BLaER1 (cell line): Measurements from ENCODE around the gene CERS1.

Experiments used
- H3K27ac ChIP-seq: shearing (Covaris generic); formaldehyde crosslinking; 2 replicates; pipeline ENCODE4 v1.8.1; 2022
- H3K27me3 ChIP-seq: shearing (Covaris generic); formaldehyde crosslinking; 2 replicates; pipeline ENCODE4 v1.8.1; 2022
- H3K36me3 ChIP-seq: shearing (Covaris generic); formaldehyde crosslinking; 2 replicates; pipeline ENCODE4 v1.8.1; 2022
- H3K4me1 ChIP-seq: shearing (Covaris generic); formaldehyde crosslinking; 2 replicates; pipeline ENCODE4 v1.8.1; 2022
- H3K4me2 ChIP-seq: shearing (Covaris generic); formaldehyde crosslinking; 2 replicates; pipeline ENCODE4 v1.8.1; 2022
- H3K4me3 ChIP-seq: shearing (Covaris generic); formaldehyde crosslinking; 2 replicates; pipeline ENCODE4 v1.8.1; 2022
- H3K9ac ChIP-seq: shearing (Covaris generic); formaldehyde crosslinking; 2 replicates; pipeline ENCODE4 v1.8.1; 2022
- H3K9me3 ChIP-seq: shearing (Covaris generic); formaldehyde crosslinking; 2 replicates; pipeline ENCODE4 v1.8.1; 2022
- H4K20me1 ChIP-seq: shearing (Covaris generic); formaldehyde crosslinking; 2 replicates; pipeline ENCODE4 v1.8.1; 2022
- Cebpa-rat ChIP-seq: shearing (Covaris generic); IDR thresholded peaks from 2 replicates; pipeline ENCODE4 v1.8.1; 2022

The CERS1 gene, protein sequence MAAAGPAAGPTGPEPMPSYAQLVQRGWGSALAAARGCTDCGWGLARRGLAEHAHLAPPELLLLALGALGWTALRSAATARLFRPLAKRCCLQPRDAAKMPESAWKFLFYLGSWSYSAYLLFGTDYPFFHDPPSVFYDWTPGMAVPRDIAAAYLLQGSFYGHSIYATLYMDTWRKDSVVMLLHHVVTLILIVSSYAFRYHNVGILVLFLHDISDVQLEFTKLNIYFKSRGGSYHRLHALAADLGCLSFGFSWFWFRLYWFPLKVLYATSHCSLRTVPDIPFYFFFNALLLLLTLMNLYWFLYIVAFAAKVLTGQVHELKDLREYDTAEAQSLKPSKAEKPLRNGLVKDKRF

DNA sequence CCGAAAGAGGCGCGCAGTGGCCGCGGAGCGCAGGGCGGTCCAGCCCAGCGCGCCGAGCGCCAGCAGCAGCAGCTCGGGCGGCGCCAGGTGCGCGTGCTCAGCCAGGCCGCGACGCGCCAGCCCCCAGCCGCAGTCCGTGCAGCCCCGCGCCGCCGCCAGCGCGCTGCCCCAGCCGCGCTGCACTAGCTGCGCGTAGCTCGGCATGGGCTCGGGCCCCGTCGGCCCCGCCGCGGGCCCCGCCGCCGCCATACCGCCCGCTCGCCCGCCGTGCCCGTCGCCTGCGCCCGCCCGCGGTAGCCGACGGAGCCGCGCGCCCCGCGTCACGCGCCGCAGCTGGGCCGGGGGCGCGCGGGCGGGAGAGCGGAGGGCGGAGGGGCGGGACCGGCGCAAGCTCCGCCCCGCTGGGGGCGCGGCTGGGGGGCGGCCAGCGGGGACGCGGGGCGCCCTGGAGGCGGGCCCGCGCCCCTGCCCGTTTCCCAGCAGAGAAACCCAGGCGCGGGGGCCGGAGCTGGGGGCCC is at the start of gene CERS1:
Gene CERS1, minus strand, starts transcription at position 335 of the 518 bp plus-strand sequence. Its CDS starts 86 bp downstream, at position 249.
- peak within 1 kb of the TSS; percentile 80 for H3K4me2 ChIP-seq

DNA sequence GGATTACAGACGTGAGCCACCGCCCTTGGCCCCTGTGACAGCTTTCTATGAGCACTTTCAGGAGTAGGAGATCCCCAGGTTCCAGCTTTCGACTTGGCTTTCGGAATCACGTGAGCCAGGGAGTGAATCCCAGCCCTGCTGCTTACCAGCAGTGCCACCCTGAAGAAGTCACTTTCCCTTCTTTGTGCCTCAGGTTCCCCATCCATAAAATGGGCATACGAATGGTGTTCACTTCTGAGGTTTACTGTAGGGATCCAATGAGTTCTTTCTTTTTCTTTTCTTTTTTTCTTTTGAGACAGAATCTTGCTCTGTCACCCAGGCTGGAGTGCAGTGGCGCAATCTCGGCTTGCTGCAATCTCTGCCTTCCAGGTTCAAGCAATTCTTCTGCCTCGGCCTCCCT is 49.3 kb upstream of the CERS1 start:
- H3K36me3 ChIP-seq, result no peaks in the 10 kb centered on the region
- no peaks in the 10 kb centered on the region for H3K9me3 ChIP-seq
- H3K27ac ChIP-seq, result no peak overlapping the region
- no peak overlapping the region for H3K4me2 ChIP-seq
- peaks cover 11% of the 10 kb centered on the region for H3K4me1 ChIP-seq
- no peak overlapping the region for H3K9ac ChIP-seq
- H3K4me3 ChIP-seq, result no peak overlapping the region
- H3K27me3 ChIP-seq, result no peaks in the 10 kb centered on the region
- no peak for TF ChIP-seq Cebpa-rat
- no peaks in the 10 kb centered on the region for H4K20me1 ChIP-seq

More for the DNA sequence above, at the start of gene CERS1:
- H3K4me3 ChIP-seq, result peak within 1 kb of the TSS; percentile 58
- no peak for TF ChIP-seq Cebpa-rat
- H3K4me1 ChIP-seq, result peaks cover 36% of the 10 kb centered on the region
- H4K20me1 ChIP-seq, result peaks cover 58% of the 10 kb centered on the region
- peaks cover 67% of the 10 kb centered on the region for H3K27me3 ChIP-seq
- 0 out of 2 replicates have a peak, but pooled peaks cover 3% of the 10 kb centered on the region for H3K9me3 ChIP-seq
- H3K36me3 ChIP-seq, result peaks cover 25% of the 10 kb centered on the region
- no peak within 1 kb of the TSS for H3K9ac ChIP-seq
- H3K27ac ChIP-seq, result no peak within 1 kb of the TSS

DNA sequence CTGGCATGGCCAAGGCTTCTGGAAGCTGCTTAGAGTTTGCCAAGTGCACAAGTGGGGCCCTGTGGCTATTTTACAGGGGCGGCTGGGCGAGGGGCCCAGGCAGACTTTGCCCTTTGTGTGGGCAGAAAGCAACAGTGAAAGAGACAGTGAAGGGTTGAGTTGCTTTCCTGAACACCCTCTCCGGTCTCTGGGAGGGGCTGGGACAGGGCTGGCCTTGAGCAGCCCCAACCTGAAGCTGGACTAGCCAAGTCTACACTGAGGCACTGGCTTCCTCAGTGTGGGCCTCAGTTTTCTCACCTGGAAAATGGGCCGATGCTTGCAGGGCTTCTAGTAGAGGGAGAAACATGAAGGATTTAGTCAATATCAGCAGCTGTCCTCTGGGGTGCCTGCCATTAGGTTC is 47.5 kb upstream of the CERS1 start:
- no peak overlapping the region for H3K27ac ChIP-seq
- no peak overlapping the region for H3K4me3 ChIP-seq
- TF ChIP-seq Cebpa-rat, result no peak
- no peaks in the 10 kb centered on the region for H3K9me3 ChIP-seq
- peaks cover 12% of the 10 kb centered on the region for H4K20me1 ChIP-seq
- H3K9ac ChIP-seq, result no peak overlapping the region
- peaks cover 23% of the 10 kb centered on the region for H3K4me1 ChIP-seq
- H3K36me3 ChIP-seq, result peaks cover 5% of the 10 kb centered on the region; the same call in 1 of the 2 replicates
- H3K27me3 ChIP-seq, result no peaks in the 10 kb centered on the region
- H3K4me2 ChIP-seq, result no peak overlapping the region

DNA sequence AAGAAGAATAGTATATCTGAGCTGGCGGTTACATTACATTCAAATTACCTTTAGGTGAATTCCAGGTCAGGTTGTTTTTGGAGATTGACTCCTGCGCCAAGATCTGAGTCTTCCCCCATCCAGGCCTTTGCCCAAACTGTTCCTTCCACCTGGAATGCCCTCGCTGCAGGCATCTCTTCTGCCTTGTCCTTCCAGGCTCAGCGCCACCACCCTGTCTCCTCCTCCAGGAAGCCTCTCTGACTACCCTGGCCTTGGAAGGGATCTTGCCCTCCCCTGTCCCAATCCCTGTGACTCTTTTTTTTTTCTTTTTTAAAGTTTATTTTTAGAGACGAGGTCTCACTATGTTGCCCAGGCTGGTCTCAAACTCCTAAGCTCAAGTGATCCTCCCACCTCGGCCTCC is 46.7 kb upstream of the CERS1 start:
- Histone ChIP-seq H3K9me3 (no peaks in the 10 kb centered on the region), H3K9ac (no peak overlapping the region), H3K27me3 (no peaks in the 10 kb centered on the region), H3K4me1 (peaks cover 23% of the 10 kb centered on the region), H3K27ac (no peak overlapping the region), H3K4me2 (no peak overlapping the region), H4K20me1 (peaks cover 12% of the 10 kb centered on the region), H3K4me3 (no peak overlapping the region), H3K36me3 (peaks cover 12% of the 10 kb centered on the region)
- TF ChIP-seq Cebpa-rat, result no peak

DNA sequence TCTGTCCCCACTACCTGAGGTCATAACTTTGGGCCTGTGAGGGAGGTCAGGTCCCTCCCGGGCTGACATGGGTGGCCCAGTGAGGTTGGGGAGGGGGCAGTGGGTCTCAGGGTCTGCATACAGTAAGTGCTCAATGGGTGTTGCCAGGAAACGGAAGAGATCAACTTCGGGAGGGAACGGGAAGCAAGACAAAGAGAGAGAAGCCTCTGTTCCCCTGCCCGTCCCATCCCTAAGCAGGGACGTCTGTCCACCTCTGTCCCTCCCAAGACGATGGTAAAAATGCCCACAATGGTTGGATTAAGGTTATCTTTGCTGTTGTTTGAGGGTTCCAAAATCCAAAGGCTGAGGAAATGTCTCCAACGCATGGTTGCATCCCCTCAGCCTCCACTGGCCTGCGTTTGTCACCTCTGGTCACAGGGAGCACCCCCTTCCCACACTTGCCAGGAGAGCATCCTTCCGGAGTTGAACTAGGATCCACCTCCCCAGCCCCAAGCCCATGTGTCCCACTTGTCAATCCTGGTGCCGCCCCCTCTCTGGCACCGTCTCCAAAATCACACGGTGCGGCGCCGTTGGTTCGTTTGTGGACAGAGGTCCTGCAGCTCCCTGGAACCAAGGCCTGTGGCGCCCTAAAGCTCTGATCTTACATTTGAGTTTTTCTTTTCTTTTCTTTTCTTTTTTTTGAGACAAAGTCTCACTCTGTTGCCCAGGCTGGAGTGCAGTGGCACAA is 45.8 kb upstream of the CERS1 start:
- Histone ChIP-seq H3K27ac (no peak overlapping the region; the same call in 1 of the 2 replicates), H3K27me3 (no peaks in the 10 kb centered on the region), H4K20me1 (peaks cover 12% of the 10 kb centered on the region), H3K4me1 (peaks cover 19% of the 10 kb centered on the region), H3K9me3 (no peaks in the 10 kb centered on the region), H3K4me2 (peak overlapping the region; percentile 69), H3K4me3 (no peak overlapping the region), H3K9ac (no peak overlapping the region), H3K36me3 (peaks cover 19% of the 10 kb centered on the region)
- no peak for TF ChIP-seq Cebpa-rat

DNA sequence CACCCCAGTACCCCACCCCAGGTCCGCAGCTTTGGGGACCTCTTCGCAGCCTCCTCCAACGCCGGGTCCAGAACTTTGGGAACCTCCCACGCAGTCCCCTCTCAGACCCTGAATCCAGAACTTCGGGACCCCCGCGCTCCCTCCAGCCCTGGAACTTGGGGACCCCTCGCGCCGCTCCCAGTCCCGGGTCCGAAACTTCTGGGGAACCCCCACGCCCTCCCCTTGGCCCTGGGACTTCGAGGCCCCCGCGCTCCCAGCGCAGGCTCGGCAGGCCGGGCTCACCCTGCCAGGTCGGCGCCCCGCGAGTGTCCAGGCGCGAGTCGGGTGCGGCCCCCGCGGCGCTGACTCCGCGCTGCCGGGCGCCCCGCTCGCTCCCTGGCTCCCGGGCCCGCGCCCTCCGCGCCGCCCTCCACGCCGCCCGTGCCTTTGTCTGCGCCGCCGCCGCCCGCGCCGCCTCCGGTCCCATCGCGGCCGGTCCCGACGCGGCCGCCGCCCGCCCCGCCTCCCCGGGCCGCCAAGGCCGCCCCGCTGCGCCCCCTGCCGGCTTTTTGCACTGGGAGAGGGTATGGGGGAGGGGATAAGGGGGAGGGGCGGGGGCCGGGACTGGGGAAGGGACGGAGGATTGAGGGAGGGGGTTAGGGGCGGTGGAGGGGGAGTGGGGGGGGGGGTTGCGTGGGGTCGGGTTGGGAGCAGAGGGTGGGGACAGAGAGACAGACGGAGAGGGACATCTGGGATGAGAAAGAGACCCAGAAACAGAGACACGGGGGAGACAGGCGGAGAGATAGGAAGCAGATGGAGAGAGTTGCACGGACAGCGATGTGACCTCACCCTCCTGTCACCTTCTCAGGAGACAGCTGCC is 45.0 kb upstream of the CERS1 start, which contains the start of gene HOMER3:
Gene HOMER3, minus strand, starts transcription at position 449 of the 859 bp plus-strand sequence. CDS start 2,235 bp downstream, outside the sequence.
- Histone ChIP-seq H4K20me1 (peaks cover 12% of the 10 kb centered on the region), H3K27me3 (no peaks in the 10 kb centered on the region), H3K4me2 (peak within 1 kb of the TSS; percentile 98), H3K27ac (peak within 1 kb of the TSS; percentile 95), H3K4me3 (peak within 1 kb of the TSS; percentile 93), H3K4me1 (peaks cover 17% of the 10 kb centered on the region), H3K9me3 (no peaks in the 10 kb centered on the region), H3K9ac (peak within 1 kb of the TSS; percentile 95), H3K36me3 (peaks cover 27% of the 10 kb centered on the region)
- TF ChIP-seq Cebpa-rat, result no peak

DNA sequence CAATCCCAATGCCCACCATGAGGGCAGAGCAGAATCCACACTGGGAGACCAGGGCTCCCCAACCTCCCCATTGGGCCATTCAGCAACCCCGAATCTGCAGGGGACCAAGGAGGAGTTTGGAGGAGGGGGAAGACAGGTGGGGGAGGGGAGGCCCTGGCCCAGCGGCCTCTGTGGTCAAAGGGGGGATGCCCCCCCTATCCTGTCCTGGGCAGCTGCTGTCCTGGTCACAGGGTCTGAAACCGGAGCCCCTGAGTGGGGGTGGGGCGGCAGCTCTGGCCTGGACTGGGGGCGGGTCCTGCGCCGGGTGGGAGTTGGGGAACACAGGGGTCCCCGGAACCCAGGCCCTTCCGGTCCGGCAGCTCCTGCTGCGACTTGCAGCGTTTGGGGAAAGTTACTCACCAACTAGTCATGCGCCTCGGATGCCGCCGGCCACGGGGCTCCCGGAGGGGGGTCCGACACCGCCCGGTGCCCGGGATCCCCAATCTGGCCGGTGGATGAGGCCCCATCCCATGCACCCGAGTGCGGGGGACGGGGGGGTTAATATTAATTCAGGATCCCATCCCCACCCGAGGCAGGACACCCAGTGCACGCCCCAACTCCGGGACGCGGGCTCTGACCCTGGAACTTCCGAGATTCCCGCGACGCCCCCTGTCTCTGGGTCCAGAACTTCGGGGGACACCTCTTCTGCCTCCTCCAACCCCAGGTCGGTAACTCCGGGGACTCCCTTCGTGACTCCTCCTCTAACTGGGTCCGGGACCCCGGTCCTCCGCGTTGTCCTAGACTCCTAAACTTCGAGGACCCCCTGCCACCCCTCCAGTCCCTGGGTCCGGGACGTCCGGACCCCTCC is 44.2 kb upstream of the CERS1 start:
- Histone ChIP-seq H3K27me3 (no peaks in the 10 kb centered on the region), H3K9me3 (no peaks in the 10 kb centered on the region), H3K4me2 (peak overlapping the region; percentile 98), H3K4me3 (peak overlapping the region; percentile 93), H3K36me3 (peaks cover 35% of the 10 kb centered on the region), H3K9ac (peak overlapping the region; percentile 95), H3K4me1 (peaks cover 17% of the 10 kb centered on the region), H4K20me1 (peaks cover 12% of the 10 kb centered on the region), H3K27ac (peak overlapping the region; percentile 95)
- no peak for TF ChIP-seq Cebpa-rat

DNA sequence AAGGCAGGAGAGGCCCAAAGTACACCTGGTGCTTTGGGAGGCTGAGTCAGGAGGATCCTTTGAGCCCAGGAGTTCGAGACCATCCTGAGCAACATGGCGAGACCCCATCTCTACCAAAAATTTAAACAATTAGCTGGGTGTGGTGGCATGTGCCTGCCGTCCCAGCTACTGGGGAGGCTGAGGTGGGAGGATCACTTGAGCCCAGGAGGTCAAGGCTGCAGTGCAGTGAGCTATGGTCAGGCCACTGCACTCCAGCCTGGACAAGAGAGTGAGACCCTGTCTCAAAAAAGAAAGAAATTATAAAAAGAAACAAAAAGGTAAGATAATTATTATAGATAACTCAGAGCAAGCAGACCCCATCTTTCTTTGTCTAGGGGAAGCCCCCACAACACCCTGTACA is 43.2 kb upstream of the CERS1 start:
- Histone ChIP-seq H3K27ac (no peak overlapping the region), H4K20me1 (peaks cover 12% of the 10 kb centered on the region), H3K27me3 (no peaks in the 10 kb centered on the region), H3K9ac (no peak overlapping the region), H3K4me2 (peak overlapping the region; percentile 98), H3K9me3 (no peaks in the 10 kb centered on the region), H3K4me1 (peaks cover 17% of the 10 kb centered on the region), H3K36me3 (peaks cover 45% of the 10 kb centered on the region), H3K4me3 (peak overlapping the region; percentile 93; the same call in 1 of the 2 replicates)
- TF ChIP-seq Cebpa-rat, result no peak
